ENCODE results near the gene GPC3. TPM values are rescaled to one million over a fixed set of nuclear protein-coding genes. Genes with fewer than 3 reads are reported as not detected.
A peak's percentile ranks its signal among the peaks of the same experiment; 100 is the strongest.
"Not testable (repeated sequence)": the region's sequence is repeated elsewhere in the genome, so short reads cannot be mapped to it uniquely, and the experiment has no call there.

GPC3 gene
- total and polyA plus RNA-seq, 5 donors, result 6.7 to 15.5 (median 7.5) TPM

DNA sequence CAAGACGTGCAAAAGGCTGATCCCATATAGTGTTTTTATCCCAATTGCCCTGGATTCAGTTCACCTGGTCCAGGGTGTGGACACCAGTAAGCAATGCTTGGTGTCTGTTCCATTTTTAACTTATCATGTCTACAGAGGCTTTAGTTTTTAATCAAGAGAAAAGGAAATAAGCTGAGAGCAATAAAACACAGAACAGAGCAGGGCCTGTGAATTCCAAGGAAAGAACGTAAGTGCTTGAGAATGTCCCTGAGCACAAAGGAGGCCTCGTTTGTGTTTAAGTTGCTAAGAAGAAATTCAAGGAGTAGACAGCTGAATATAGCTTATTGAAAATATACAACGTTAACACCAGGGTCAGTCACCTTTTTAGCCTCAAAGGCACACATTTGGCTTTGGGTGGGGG lies 191.3 kb downstream of the GPC3 start:
- Histone ChIP-seq H3K4me1 (ENCODE audit: control insufficient read depth, insufficient read depth, low read length) (no peaks in the 10 kb centered on the region), H3K9me3 (ENCODE audit: control insufficient read depth, low read length) (no peaks in the 10 kb centered on the region), H3K4me3 (ENCODE audit: low read length) (no peak overlapping the region), H3K27ac (ENCODE audit: low read length) (no peak overlapping the region), H3K27me3 (ENCODE audit: control insufficient read depth, insufficient read depth) (no peaks in the 10 kb centered on the region)
- no peak for DNase-seq
- 45% methylated on average over 4 of the region's 4 CpGs for WGBS
- intact Hi-C loops (cut with DNase I), result loop anchor here in 1 of 4 donors (5.0 kb wide), 1 partner anchor 233 kb away; no protein-coding TSS in a partner anchor
- no peak for ATAC-seq

DNA sequence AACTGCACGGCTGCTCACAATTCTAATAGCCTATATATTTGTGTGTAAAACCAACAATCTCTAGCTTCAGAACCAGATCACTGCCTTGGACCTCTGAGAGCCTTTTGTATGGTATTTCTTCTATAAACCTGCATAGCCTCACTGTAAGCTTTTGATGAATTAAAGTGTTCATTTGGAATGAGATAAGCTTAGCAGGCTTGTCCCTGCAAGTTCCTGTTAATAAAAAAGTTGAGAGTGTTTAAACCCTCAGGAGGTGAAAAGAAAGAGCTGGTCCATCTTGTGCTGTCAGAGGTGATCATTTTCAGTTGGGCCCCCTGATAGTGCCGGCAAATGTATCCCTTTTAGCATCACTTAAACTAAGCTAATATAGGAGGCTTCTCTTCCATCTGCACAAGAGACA lies 191.8 kb downstream of the GPC3 start:
- H3K4me3 ChIP-seq (ENCODE audit: low read length), result no peak overlapping the region
- H3K27ac ChIP-seq (ENCODE audit: low read length), result no peak overlapping the region
- ATAC-seq, result no peak
- WGBS, result 74% methylated on average over 2 of the region's 2 CpGs
- intact Hi-C loops (cut with DNase I), result loop anchor here in 1 of 4 donors (5.0 kb wide), 1 partner anchor 234 kb away; no protein-coding TSS in a partner anchor
- no peaks in the 10 kb centered on the region for H3K9me3 ChIP-seq (ENCODE audit: control insufficient read depth, low read length)
- no peaks in the 10 kb centered on the region for H3K4me1 ChIP-seq (ENCODE audit: control insufficient read depth, insufficient read depth, low read length)
- no peak for DNase-seq
- H3K27me3 ChIP-seq (ENCODE audit: control insufficient read depth, insufficient read depth), result no peaks in the 10 kb centered on the region

DNA sequence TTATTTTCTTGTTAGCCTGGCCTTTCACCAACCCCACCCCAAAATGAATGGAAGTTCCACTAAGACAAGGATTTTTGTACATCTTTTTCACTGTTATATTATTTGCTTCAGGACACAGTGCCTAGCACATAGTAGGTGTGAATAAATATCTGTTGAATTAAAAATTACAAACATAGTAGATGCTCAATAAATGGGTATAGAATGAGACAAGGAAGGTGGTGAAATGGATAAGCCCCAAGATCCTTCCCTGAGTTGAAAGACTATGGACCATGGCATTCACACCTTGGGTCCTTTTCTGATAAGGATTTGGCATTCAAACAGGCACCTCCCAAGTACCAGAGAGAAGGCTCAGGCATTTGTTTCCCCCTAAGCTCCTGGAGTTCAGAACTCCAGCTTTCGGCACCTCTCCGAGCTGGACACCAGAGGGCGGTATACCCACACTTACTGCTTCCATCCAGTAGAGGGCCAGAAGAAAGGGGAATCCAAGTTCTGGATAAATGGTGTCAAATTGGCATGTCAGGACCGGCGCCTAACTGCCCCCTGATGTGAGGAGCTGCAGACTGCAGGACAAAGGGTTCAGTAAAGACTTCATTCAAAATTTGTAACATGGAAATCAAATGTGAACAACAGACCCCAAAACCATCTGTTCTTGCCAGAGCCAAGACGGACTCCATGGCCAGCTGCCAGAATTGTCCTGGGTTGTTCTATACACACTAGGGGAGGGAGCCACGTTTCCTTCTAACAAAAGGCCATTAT lies 193.0 kb downstream of the GPC3 start:
- H3K9me3 ChIP-seq (ENCODE audit: control insufficient read depth, low read length), result no peaks in the 10 kb centered on the region
- peak overlapping the region; percentile 36 for H3K4me3 ChIP-seq (ENCODE audit: low read length)
- H3K4me1 ChIP-seq (ENCODE audit: control insufficient read depth, insufficient read depth, low read length), result no peaks in the 10 kb centered on the region
- peak; percentile 57 to 83 (median 68) for DNase-seq
- intact Hi-C loops (cut with DNase I), result loop anchor here in 1 of 4 donors (5.0 kb wide), 1 partner anchor 235 kb away; no protein-coding TSS in a partner anchor
- 0% methylated on average over 7 of the region's 7 CpGs for WGBS
- peak; percentile 78 to 81 for ATAC-seq
- no peaks in the 10 kb centered on the region for H3K27me3 ChIP-seq (ENCODE audit: control insufficient read depth, insufficient read depth)
- no peak overlapping the region for H3K27ac ChIP-seq (ENCODE audit: low read length)

DNA sequence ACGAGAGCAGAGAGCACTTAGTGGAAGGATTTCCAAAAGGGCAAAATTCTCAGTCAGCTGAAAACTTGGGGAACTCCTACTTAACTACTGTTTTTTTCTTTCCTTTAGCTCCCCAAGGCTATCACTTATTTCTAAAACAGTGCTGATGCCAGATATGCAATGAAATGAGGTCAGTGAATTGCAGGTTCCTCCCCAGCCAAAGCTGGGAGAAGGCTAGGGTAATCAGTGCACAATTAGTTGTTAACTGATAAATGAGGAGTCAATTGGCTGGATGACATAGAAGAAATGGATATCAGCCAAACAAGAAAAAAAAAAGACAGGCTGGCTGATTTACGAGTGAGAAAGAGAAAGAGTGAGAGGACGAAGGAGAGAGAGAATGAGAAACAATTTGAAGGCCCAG lies 195.6 kb downstream of the GPC3 start:
- Histone ChIP-seq H3K9me3 (ENCODE audit: control insufficient read depth, low read length) (no peaks in the 10 kb centered on the region), H3K4me3 (ENCODE audit: low read length) (no peak overlapping the region), H3K4me1 (ENCODE audit: control insufficient read depth, insufficient read depth, low read length) (no peaks in the 10 kb centered on the region), H3K27me3 (ENCODE audit: control insufficient read depth, insufficient read depth) (no peaks in the 10 kb centered on the region), H3K27ac (ENCODE audit: low read length) (no peak overlapping the region)
- intact Hi-C loops (cut with DNase I), result loop anchor here in 1 of 4 donors (5.0 kb wide), 1 partner anchor 237 kb away; no protein-coding TSS in a partner anchor
- ATAC-seq, result no peak
- no peak for DNase-seq
- 38% methylated on average over 3 of the region's 3 CpGs for WGBS

DNA sequence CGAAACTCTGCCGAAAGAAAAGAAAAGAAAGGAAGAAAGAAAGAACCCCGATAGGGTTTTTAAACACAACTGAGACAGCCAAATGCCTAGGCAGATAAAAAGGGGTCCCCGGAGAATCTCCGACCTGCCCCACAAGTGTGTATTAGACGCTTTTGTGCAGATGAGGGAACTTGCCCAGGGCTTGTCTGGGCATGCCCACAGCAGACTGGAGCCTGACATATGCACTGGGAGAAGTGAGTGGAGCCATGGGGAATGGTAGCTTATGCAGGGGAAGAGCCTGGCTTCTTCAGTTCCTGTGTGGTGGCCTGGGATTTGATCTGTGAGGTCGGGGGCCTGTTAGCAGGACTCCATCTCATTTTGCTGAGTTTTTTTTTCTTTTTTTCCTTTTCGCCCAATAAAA lies 199.0 kb downstream of the GPC3 start:
- H3K27ac ChIP-seq (ENCODE audit: low read length), result no peak overlapping the region
- H3K4me3 ChIP-seq (ENCODE audit: low read length), result no peak overlapping the region
- no peaks in the 10 kb centered on the region for H3K9me3 ChIP-seq (ENCODE audit: control insufficient read depth, low read length)
- no peaks in the 10 kb centered on the region for H3K4me1 ChIP-seq (ENCODE audit: control insufficient read depth, insufficient read depth, low read length)
- WGBS, result 90% methylated on average over 8 of the region's 8 CpGs
- DNase-seq (no peak), ATAC-seq (no peak)
- intact Hi-C loops (cut with DNase I), result no loop called here
- no peaks in the 10 kb centered on the region for H3K27me3 ChIP-seq (ENCODE audit: control insufficient read depth, insufficient read depth)

DNA sequence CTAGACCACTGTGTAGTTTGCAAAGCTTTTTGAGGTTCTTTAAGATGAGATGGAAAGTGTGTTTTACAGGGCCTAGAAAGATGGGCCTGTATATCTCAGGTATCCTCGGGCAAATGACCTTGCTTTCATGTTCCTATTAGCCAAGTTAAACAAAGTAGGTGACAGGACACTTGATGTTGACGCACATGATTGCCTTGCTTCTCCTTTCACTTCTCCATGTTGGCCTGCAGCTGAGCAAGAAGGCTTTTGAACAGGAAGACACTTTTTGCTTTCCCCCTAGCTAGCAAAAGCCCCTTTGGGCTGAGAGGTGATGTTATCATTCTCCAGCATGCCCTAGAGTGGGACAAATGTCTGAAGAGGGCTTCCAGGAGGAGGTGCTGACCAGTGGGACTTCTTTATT lies 202.1 kb downstream of the GPC3 start:
- 66% methylated on average over 2 of the region's 2 CpGs for WGBS

DNA sequence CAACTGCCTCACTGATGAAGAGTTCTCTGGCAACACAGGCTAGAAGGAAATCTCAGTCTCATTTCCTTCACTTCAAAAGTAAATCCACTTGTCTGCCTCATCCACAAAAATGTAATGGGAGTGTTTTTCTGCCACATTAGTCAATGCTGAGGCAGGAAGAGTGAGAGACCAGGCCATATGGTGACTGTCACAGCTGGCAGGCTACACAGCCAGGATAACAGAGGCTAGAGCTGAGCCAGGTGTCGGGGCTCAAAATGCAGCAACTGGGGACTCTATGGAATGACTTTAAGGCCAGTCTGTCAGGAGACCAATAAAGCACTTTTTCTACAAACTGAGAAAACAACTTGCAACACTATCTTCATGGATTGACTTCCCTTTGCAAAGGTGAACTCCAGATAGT lies 204.2 kb downstream of the GPC3 start:
- no peaks in the 10 kb centered on the region for H3K27me3 ChIP-seq (ENCODE audit: control insufficient read depth, insufficient read depth)
- H3K27ac ChIP-seq (ENCODE audit: low read length), result no peak overlapping the region
- DNase-seq (no peak), ATAC-seq (no peak)
- H3K4me3 ChIP-seq (ENCODE audit: low read length), result no peak overlapping the region
- WGBS, result 69% methylated on average over 1 of the region's 1 CpG
- H3K4me1 ChIP-seq (ENCODE audit: control insufficient read depth, insufficient read depth, low read length), result no peaks in the 10 kb centered on the region
- H3K9me3 ChIP-seq (ENCODE audit: control insufficient read depth, low read length), result no peaks in the 10 kb centered on the region
- intact Hi-C loops (cut with DNase I), result no loop called here

More for the DNA sequence above, 202.1 kb downstream of the GPC3 start:
- H3K4me1 ChIP-seq (ENCODE audit: control insufficient read depth, insufficient read depth, low read length), result no peaks in the 10 kb centered on the region
- no peak for ATAC-seq
- intact Hi-C loops (cut with DNase I), result no loop called here
- no peak for DNase-seq
- no peaks in the 10 kb centered on the region for H3K27me3 ChIP-seq (ENCODE audit: control insufficient read depth, insufficient read depth)
- H3K4me3 ChIP-seq (ENCODE audit: low read length), result no peak overlapping the region
- H3K27ac ChIP-seq (ENCODE audit: low read length), result no peak overlapping the region
- no peaks in the 10 kb centered on the region for H3K9me3 ChIP-seq (ENCODE audit: control insufficient read depth, low read length)

DNA sequence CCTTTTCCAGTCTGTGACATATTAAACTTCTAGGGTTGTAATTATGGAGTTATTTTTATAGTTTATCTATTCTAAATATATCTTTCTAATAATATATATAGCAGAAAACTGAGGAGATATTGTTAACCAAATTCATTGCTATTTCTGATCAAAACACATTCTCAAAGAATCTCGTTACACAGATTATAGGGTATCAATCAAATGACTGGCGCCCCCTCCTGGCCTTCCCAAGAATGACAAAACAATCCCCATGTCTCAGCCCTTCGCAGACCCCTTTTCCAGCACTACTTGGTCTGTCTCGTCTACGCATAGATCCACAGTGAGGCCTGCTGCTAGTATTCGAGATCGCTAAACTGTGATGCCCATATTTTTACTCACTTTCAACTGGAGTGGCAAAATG lies 209.3 kb downstream of the GPC3 start:
- peak in 1 of 3 donors; percentile 22 for DNase-seq
- no peak overlapping the region for H3K4me3 ChIP-seq (ENCODE audit: low read length)
- no peak overlapping the region for H3K27ac ChIP-seq (ENCODE audit: low read length)
- intact Hi-C loops (cut with DNase I), result no loop called here
- no peaks in the 10 kb centered on the region for H3K4me1 ChIP-seq (ENCODE audit: control insufficient read depth, insufficient read depth, low read length)
- no peak for ATAC-seq
- WGBS, result 63% methylated on average over 7 of the region's 7 CpGs
- no peaks in the 10 kb centered on the region for H3K27me3 ChIP-seq (ENCODE audit: control insufficient read depth, insufficient read depth)
- no peaks in the 10 kb centered on the region for H3K9me3 ChIP-seq (ENCODE audit: control insufficient read depth, low read length)

DNA sequence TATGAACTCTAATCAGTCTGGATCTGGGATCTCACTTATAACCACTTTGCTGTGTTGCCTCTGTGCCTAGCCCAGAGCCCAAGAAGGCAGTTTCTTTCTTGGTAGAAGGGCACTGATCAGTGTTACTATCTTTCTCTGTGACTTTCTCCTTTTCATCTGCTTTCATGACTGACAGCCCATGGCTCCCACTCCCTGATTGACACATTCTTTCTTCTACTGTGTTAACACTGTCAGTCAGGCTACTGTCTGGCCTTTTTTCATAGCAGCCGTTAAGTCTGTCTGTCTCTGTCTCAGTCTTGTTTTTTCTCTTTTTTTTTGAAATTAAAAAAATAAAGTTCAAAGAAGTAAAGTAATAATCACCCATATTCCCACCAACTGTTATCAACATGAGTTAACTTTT lies 210.6 kb downstream of the GPC3 start:
- intact Hi-C loops (cut with DNase I), result no loop called here

DNA sequence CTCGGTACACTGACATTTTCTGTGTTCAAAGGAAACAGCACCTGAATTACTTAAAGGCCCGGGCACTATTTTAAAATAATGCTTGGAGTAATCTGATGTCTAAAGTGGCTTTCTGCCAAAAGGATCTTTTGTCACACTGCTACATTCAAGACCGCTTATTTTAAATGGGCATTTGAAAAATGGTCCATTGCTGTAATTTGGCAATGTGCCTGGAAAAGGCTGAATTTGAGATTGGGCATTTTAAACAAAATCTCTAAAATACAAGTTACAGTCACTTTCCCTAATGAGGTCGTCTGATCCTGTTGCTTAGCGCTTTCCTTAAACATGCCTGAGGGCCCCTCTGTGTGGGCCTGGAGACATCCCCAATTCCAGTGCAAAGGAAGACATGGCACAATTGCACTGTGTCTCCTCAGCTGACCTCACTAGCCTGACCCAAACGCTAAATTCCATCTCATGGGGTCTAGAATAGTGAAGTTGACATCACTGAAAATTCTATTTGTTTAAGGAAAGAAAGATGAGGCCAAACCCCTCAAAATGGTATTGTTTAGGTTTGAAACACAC lies 214.2 kb downstream of the GPC3 start:
- no peaks in the 10 kb centered on the region for H3K4me1 ChIP-seq (ENCODE audit: control insufficient read depth, insufficient read depth, low read length)
- WGBS, result 69% methylated on average over 6 of the region's 6 CpGs
- H3K27ac ChIP-seq (ENCODE audit: low read length), result no peak overlapping the region
- ATAC-seq (no peak), DNase-seq (no peak)
- H3K9me3 ChIP-seq (ENCODE audit: control insufficient read depth, low read length), result no peaks in the 10 kb centered on the region
- intact Hi-C loops (cut with DNase I), result no loop called here
- no peaks in the 10 kb centered on the region for H3K27me3 ChIP-seq (ENCODE audit: control insufficient read depth, insufficient read depth)
- H3K4me3 ChIP-seq (ENCODE audit: low read length), result no peak overlapping the region

More for the DNA sequence above, 210.6 kb downstream of the GPC3 start:
- H3K27me3 ChIP-seq (ENCODE audit: control insufficient read depth, insufficient read depth), result no peaks in the 10 kb centered on the region
- DNase-seq (no peak), ATAC-seq (no peak)
- H3K27ac ChIP-seq (ENCODE audit: low read length), result no peak overlapping the region
- no peak overlapping the region for H3K4me3 ChIP-seq (ENCODE audit: low read length)
- H3K9me3 ChIP-seq (ENCODE audit: control insufficient read depth, low read length), result no peaks in the 10 kb centered on the region
- no peaks in the 10 kb centered on the region for H3K4me1 ChIP-seq (ENCODE audit: control insufficient read depth, insufficient read depth, low read length)
- WGBS, result 75% methylated on average over 1 of the region's 1 CpG

DNA sequence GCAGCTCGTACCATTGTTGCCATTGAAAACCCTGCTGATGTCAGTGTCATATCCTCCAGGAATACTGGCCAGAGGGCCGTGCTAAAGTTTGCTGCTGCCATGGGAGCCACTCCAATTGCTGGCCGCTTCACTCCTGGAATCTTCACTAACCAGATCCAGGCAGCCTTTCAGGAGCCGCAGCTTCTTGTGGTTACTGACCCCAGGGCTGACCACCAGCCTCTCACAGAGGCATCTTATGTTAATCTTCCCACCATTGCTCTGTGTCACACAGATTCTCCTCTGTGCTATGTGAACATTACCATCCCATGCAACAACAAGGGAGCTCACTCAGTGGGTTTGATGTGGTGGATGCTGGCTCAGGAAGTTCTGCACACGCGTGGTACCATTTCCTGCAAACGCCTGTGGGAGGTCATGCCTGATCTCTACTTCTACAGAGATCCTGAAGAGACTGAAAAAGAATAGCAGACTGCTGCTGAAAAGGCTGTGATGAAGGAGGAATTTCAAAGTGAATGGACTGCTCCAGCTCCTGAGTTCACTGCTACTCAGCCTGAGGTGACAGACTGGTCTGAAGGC lies 222.3 kb downstream of the GPC3 start:
- DNase-seq; H3K9me3 ChIP-seq (ENCODE audit: control insufficient read depth, low read length); ATAC-seq; intact Hi-C loops (cut with DNase I); H3K27ac ChIP-seq (ENCODE audit: low read length); H3K4me3 ChIP-seq (ENCODE audit: low read length); H3K27me3 ChIP-seq (ENCODE audit: control insufficient read depth, insufficient read depth); H3K4me1 ChIP-seq (ENCODE audit: control insufficient read depth, insufficient read depth, low read length): not testable (repeated sequence)
- 71% methylated on average over 7 of the region's 7 CpGs for WGBS
